Fibroblast of villous mesenchyme (primary cell): ENCODE measurements around the gene EFNB2. TPM values are rescaled to one million over a fixed set of nuclear protein-coding genes. Genes with fewer than 3 reads are reported as not detected.

ENCODE experiments used
- DNase-seq: peaks from one replicate; pipeline ENCODE4 v3.0.0-alpha.2; 2010; ENCODE audit warnings: low read depth
- H3K4me3 ChIP-seq: 2 replicates; pipeline ENCODE4 v1.5.1; 2011; ENCODE audit warnings: low read depth, mild to moderate bottlenecking, low read length
- total RNA-seq: library from RNA; depleted of rRNA; stranded (reverse); fragments of >200 nt; gene quantifications from 2 replicates; pipeline ENCODE4 v1.2.3, GENCODE V29; 2012
- TF ChIP-seq, protein P1 (sequence below): IDR thresholded peaks from 2 replicates; pipeline ENCODE4 v1.5.1; 2012; ENCODE audit warnings: low read depth, mild to moderate bottlenecking, low read length; ENCODE audit not compliant: insufficient read depth

EFNB2 gene
- total RNA-seq, 1 donor, result 10.8 TPM

DNA sequence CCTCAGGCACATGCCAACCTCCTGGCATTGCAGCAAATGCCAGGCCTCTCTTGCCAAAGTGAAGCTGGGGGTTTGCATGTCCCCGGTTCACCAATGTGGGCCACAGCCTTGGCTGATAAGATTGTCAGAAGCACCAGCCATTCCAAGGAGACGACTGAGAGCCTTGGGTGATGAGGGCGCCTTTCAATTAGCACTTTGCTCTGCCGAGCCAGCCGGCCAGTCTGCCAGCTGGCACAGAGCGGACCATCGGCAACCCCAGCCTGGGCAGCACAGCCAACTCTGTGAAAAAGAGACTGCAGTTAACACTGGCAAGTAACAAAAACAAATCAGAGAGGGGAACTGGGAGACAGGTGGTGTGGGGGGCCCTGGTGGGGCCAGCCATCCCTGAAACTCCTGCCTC, 67.3 kb downstream of the EFNB2 start:
- DNase-seq, result no peak
- no peak overlapping the region for H3K4me3 ChIP-seq
- TF ChIP-seq, protein P1, sequence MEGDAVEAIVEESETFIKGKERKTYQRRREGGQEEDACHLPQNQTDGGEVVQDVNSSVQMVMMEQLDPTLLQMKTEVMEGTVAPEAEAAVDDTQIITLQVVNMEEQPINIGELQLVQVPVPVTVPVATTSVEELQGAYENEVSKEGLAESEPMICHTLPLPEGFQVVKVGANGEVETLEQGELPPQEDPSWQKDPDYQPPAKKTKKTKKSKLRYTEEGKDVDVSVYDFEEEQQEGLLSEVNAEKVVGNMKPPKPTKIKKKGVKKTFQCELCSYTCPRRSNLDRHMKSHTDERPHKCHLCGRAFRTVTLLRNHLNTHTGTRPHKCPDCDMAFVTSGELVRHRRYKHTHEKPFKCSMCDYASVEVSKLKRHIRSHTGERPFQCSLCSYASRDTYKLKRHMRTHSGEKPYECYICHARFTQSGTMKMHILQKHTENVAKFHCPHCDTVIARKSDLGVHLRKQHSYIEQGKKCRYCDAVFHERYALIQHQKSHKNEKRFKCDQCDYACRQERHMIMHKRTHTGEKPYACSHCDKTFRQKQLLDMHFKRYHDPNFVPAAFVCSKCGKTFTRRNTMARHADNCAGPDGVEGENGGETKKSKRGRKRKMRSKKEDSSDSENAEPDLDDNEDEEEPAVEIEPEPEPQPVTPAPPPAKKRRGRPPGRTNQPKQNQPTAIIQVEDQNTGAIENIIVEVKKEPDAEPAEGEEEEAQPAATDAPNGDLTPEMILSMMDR, result no peak

DNA sequence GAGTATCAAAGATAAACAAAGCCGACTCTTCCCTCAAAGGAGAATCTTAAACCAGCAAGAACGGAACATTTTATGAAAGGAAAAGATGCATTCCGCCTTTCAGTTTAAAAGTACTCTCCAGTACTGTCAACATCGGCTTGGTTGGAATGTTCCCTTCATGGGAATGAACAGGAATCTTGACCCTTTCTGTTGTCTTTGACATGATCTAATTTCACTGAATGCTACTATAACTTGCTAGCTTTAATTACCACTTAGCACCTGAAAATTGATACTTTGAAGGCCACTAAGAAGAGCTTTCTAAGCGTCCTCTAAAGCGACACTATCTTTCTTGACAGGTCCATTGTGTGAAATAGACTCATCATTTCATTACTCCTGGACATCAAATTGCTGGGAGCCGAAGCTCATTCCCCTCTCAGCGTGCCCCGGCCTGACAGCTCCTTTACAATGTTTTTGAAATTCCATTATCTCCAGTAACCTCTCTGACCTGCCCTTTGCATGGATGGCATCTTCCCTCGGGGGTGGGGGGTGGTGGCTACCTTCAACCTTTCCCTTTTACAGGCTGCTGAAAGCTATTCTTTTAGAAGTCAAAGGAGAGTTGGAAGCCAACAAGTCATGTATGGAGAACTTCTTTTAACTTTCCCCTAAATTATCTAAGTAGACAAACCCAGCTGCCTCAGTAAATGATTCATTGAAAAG, 67.9 kb downstream of the EFNB2 start:
- TF ChIP-seq, protein P1, result no peak
- no peak for DNase-seq
- H3K4me3 ChIP-seq, result no peak overlapping the region

DNA sequence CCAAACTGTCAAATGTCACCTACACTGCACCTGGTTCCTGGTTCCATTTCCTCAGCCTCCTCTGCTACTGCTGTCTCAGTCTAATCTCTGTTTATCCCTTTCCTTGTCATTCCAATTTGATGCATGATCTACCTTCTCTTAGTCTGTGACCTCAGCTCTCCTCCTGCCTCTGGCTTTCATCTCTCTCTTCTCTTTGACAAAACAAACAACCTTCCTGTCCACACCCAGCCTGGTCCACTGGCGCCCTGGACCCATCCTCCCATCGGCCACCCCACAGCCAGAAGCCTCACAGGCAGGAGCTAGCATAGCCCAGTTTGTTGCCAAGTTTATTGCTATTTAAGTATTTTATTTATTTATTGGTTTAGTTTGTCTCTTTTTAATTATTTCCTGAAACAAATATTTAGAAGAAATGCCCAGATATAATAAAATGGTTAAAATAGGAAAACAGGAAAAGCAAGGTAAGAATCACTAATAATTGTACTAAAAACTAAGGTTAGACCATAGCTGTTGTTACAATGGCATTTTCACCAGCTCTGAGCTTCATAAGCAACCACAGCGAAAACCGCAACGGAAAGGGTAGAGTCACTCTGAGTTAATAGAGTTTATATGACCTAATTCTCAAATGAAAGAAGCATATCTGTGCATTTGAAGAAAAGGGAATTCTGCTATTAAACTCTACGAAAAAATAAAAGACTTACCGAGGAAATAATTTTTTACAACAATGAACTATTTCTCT, 68.6 kb downstream of the EFNB2 start:
- no peak for DNase-seq
- no peak overlapping the region for H3K4me3 ChIP-seq
- TF ChIP-seq, protein P1, result no peak

GRCh38 chr13:106464076-106464475, 71.4 kb downstream of the EFNB2 start:
- TF ChIP-seq, protein P1, result no peak
- no peak overlapping the region for H3K4me3 ChIP-seq
- DNase-seq, result no peak

DNA sequence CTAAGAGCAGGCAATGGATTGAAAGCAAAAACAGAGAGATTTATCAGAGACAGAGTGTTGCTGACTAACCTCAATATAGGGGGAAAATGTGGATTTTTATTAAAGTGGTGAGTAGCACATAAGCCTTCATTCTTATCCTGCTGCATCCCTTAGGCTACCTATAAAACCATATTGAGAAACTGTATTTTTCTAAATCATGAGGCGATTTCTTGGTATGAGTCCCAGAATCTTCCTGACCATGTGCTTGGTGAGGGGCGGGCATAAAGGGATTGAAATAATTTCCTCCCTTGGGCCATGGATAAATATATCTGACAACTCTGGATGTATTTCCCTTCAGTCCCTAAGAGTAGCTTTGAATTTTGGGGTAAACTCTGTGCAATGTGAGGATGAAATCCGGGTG, 72.8 kb downstream of the EFNB2 start:
- no peak overlapping the region for H3K4me3 ChIP-seq
- DNase-seq, result no peak
- TF ChIP-seq, protein P1, result no peak

GRCh38 chr13:106455777-106456176, 79.7 kb downstream of the EFNB2 start:
- TF ChIP-seq, protein P1, result no peak
- H3K4me3 ChIP-seq, result no peak overlapping the region
- DNase-seq, result no peak

- H3K4me3 ChIP-seq, result no peak overlapping the region
- TF ChIP-seq, protein P1, result no peak
- no peak for DNase-seq
Observed at GRCh38 chr13:106455190-106455589, 80.3 kb downstream of the EFNB2 start.
